ENCODE results near the gene NRP2.
A peak's percentile ranks its signal among the peaks of the same experiment; 100 is the strongest.

Gene NRP2

DNA sequence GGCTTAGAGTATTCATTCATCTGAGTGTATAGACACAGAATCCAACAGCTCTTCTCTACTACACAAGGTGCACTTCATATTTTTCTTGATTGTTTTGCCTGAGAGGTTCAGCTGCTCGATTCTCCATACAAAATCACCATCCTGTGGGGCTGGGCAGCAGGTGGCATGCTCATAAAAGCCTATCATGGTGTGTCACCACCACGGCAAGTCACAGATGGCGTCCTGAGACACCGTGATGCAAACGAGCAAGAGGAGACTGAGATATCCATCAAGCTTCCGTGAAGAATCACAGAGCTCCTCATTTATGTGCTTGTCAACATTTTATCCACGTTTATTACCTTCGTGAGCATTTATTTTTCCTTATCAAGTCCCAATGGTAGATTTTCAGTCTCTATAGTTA, 22.4 kb upstream of the NRP2 start:
- no peak for DNase-seq (ENCODE audit: low read depth)
- TF ChIP-seq, protein P1, sequence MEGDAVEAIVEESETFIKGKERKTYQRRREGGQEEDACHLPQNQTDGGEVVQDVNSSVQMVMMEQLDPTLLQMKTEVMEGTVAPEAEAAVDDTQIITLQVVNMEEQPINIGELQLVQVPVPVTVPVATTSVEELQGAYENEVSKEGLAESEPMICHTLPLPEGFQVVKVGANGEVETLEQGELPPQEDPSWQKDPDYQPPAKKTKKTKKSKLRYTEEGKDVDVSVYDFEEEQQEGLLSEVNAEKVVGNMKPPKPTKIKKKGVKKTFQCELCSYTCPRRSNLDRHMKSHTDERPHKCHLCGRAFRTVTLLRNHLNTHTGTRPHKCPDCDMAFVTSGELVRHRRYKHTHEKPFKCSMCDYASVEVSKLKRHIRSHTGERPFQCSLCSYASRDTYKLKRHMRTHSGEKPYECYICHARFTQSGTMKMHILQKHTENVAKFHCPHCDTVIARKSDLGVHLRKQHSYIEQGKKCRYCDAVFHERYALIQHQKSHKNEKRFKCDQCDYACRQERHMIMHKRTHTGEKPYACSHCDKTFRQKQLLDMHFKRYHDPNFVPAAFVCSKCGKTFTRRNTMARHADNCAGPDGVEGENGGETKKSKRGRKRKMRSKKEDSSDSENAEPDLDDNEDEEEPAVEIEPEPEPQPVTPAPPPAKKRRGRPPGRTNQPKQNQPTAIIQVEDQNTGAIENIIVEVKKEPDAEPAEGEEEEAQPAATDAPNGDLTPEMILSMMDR (conservative IDR thresholded peaks at IDR 0.05; ENCODE audit: low read depth, low read length): no peak

DNA sequence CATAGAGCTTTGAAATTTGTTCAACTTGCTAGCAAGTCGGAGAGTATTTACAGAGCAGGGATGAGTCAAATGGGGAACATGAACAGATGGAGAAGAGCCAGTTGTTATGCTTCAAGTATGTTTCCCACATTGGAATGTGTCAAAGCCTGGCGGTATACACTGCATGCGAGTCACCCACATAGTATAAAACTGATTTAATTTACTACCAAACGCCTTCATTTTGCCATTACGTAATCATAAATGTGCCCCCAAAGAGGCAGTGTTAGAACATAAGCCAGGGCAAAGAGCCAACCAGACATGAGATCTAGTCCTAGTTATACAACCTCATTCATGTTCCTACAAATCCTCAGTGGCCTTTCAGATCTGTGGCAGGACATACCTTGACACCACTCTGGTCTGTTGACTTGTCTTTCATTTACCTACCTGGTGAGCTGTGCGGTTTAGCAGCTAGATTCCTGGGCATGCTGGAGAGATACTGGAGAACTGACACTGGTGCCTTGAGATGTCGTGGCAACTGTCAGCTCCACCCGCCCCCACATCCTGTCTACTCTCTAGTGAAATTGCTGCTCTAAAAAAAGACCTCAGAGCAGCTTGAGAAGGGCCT, 21.7 kb upstream of the NRP2 start:
- H3K4me3 ChIP-seq (ENCODE audit: low read depth, low read length): no peak overlapping the region
- DNase-seq (ENCODE audit: low read depth): peak; percentile 91
- TF ChIP-seq, protein P1 (conservative IDR thresholded peaks at IDR 0.05; ENCODE audit: low read depth, low read length): no peak

More for the DNA sequence above, 22.4 kb upstream of the NRP2 start:
- H3K4me3 ChIP-seq (ENCODE audit: low read depth, low read length): no peak overlapping the region

DNA sequence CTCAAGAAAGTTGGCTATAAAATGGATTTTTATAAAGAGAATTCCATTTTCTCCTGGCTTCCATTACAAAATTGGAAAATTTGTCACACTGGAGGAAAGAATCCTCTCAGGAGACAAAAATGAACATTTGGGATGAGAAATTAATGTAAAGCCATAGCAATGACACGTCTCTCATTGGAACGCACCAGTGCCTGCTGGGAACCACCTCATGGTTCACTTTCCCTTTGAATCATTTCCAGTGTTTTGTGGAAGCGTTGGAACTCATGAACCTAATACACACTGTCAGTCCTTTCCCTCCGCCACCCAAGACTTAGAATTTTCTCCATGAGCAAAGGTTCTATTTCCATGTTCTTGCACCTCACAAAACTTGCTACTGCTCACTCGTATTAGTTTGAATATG, 21.0 kb upstream of the NRP2 start:
- no peak overlapping the region for H3K4me3 ChIP-seq (ENCODE audit: low read depth, low read length)
- DNase-seq (ENCODE audit: low read depth): no peak
- TF ChIP-seq, protein P1 (conservative IDR thresholded peaks at IDR 0.05; ENCODE audit: low read depth, low read length): no peak

DNA sequence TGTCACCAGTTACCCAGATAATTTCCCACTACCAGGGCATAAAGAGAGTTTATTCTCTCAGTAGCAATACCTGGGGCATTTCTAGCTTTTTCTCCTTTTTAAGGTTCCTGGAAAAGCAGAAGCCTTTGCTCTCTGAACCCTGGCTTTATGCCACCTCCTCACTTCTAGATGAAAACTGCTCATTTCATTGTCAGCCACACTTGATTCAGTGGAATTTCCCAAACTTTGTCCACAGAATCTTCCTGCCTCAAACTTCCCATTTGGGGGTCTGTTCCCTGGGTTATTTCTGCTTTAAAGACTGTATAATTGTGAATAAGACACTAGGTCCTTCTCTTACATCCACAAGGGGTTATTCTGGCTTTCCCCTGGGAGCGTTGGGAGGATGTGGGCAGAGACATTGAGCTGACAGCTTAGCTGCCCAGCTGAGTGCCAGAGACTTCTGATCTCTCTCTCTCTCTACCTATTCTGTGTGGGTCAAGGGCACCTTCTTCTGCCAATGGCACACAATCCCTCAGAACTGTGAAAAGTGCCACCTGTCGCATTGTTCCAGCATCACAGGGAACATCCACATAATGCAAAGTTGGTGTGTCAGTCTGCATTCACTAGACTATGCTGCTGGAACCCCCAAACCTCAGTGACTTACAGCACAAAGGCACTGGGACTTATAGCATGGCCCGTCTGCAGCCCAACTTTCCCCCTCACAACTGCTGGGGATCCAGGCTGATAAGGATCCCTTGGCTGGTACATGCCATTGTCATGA, 19.9 kb upstream of the NRP2 start:
- no peak for DNase-seq (ENCODE audit: low read depth)

DNA sequence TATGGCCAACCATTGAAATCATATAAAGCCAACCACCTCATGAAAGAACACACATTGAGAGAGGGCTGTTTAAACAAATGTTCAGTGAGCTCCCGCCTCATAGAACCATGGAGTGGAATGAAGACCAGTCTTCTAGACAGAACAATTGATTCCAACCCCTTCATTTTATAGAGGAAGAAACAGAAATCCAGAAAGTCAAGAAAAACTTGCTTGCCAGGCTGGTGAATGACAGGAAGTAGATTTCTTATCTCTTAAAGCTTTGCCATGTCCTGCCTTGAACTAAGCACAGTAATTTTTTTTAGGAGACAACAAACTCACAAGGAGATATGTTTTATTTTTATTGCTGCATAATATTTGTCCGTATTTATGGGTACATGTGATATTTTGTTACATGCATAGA, 16.5 kb upstream of the NRP2 start:
- TF ChIP-seq, protein P1 (conservative IDR thresholded peaks at IDR 0.05; ENCODE audit: low read depth, low read length): no peak

More for the DNA sequence above, 19.9 kb upstream of the NRP2 start:
- TF ChIP-seq, protein P1 (conservative IDR thresholded peaks at IDR 0.05; ENCODE audit: low read depth, low read length): no peak
- H3K4me3 ChIP-seq (ENCODE audit: low read depth, low read length): no peak overlapping the region

DNA sequence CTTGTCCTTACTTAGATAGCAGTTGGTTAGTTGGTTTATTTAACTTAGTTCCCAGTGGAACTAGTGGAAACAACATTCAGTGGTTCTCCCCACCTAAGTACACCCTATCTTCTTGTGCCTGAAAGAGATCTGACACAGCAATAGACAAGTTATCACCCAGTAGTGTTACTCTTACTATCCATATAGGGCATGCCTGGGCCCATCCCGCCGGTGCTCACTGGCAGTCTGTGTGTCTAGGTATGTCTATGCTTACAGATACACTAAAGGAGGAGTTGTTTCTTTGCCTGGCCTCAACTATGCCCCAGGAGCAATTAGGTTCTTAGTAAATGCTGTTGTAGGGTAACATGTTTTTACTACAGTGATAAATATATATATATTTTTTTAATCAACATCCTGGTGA, 12.0 kb upstream of the NRP2 start:
- TF ChIP-seq, protein P1 (conservative IDR thresholded peaks at IDR 0.05; ENCODE audit: low read depth, low read length): no peak
- DNase-seq (ENCODE audit: low read depth): no peak
- no peak overlapping the region for H3K4me3 ChIP-seq (ENCODE audit: low read depth, low read length)

More for the DNA sequence above, 16.5 kb upstream of the NRP2 start:
- no peak for DNase-seq (ENCODE audit: low read depth)
- H3K4me3 ChIP-seq (ENCODE audit: low read depth, low read length): no peak overlapping the region

DNA sequence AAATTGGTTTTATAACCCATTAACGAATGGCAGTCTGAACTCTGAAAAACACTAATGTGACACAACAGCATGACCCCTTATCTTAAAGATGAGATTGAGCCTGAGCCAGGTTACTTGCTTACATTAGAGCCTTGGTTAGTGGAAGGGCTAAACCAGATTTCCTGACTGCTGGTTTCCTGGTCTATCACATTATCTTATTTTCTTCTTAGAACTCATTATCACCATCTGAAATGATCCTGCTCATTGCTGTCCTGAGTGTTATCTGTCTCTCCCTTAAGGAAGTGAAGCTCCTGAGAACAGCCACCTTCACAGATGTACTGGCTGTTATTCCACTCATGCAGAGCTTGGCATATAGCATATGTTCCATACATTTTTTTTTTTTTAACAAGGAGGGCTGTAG, 9.0 kb upstream of the NRP2 start:
- TF ChIP-seq, protein P1 (conservative IDR thresholded peaks at IDR 0.05; ENCODE audit: low read depth, low read length): no peak
- H3K4me3 ChIP-seq (ENCODE audit: low read depth, low read length): no peak overlapping the region

More for the DNA sequence above, 9.0 kb upstream of the NRP2 start:
- no peak for DNase-seq (ENCODE audit: low read depth)

Measured in choroid plexus epithelial cell (primary cell).